HG03196 (cell line): ENCODE data around the gene BUD23.
"Not testable (repeated sequence)": the region's sequence is repeated elsewhere in the genome, so short reads cannot be mapped to it uniquely, and the experiment has no call there.

Experiments used
- ATAC-seq: cut with Tn5 transposase; IDR thresholded peaks from one replicate; pipeline ENCODE4 v1.9.1; 2021; ENCODE audit not compliant: unreplicated experiment

The BUD23 gene

GRCh38 chr7:73700581-73701134 is 17.3 kb downstream of the BUD23 start:
- no peak for ATAC-seq

GRCh38 chr7:73701357-73701995 is 18.1 kb downstream of the BUD23 start:
- no peak for ATAC-seq

DNA sequence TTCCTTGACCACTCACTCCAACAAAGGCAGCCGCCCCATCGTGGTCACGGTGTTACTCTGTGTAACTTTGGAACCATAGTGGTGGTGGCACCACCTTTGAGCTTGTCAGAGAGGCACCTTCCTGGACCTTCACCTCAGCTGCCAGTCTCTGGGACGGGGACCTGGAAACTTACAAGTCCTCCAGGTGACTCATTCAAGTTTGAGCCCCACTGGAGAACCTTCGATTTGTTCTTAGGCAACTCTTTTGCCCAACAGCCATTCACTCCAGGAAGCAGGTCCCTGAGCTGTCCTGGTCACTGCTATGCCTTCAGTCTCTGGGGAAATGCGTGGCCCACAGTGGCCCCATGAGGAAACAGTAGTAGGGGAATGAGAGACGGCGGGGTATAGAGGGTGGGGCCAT is 18.8 kb downstream of the BUD23 start:
- ATAC-seq, result no peak

DNA sequence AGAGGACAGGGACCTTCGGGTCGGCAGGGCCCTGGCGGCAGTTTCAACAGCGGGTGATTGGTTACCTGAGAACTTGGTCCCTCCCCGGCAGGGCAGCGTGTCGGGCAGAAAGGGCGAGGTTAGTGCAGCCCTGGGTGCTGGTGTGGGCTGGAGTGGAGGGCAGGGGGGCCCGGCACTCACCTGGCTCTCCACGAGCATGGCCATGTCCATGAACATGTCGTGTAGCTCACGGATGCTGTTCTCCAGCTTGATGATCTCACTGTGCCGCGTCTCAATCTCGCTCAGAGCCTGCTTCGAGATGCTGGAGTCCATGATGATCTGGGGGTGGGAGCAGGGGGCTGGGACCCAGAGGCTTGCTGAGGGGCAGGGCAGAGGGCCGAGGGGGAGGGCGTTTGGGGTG is 19.3 kb downstream of the BUD23 start:
- ATAC-seq, result no peak

GRCh38 chr7:73703225-73703624 is 19.8 kb downstream of the BUD23 start:
- no peak for ATAC-seq

DNA sequence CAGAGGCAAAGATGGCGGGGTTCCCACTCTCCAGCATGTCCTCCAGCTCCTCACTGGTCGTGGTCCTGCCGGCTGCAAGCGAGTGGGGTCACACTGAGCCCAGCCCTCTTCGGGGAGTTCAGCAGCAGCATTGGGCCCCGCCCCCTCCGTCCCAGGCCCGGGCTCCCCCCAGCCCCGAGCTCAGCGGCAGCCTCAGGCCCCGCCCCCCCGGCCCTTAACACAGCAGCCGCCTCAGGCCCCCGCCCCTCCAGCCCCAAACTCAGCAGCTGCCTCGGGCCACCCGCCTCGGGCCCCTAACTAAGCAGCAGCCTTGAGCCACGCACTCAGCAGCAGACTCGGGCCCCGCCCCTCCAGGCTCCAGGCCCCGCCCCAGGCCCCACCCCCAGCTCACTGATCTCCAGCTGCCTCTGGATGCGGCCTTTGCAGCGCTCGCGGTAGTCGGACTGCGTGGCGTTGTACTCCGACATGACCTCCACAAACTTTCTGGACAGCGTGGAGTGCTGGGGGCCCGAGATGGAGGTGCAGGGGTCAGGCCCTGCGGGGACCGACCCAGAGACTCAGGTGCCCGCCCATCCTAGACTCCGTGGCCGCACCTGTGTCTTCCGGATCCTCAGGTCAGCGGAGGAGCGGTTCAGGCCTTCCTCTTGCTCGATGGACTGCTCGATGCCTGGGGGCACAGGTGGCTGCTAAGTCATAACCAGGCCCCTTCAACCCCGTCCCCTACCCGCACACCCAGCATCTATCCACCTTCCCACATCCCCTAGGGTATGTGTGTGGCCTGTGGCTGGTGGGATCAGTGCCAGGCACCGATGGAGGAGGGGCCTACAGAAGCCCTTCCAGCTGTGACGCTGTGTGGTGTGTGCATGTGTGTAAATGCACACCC is 20.6 kb downstream of the BUD23 start:
- no peak for ATAC-seq

- no peak for ATAC-seq
Observed at GRCh38 chr7:73704640-73705550, 21.5 kb downstream of the BUD23 start.

DNA sequence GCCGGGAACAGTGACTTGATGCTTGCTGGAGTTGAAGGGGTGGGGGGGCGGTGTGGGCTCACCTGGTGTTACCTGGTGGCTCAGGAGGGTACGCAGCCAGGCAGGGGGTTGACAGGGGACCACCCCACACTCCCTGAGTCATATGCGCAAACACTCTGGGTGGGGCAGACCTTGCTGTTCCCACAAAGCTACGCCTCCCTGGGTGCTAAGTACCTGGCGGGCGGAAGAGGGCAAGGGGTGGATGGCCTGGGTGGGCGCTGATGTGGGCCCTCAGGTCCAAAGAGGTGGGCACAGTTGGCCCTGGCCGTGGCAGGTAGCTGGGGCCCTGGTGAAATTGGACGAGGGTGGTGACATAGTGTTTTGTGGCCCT is 22.1 kb downstream of the BUD23 start:
- no peak for ATAC-seq

DNA sequence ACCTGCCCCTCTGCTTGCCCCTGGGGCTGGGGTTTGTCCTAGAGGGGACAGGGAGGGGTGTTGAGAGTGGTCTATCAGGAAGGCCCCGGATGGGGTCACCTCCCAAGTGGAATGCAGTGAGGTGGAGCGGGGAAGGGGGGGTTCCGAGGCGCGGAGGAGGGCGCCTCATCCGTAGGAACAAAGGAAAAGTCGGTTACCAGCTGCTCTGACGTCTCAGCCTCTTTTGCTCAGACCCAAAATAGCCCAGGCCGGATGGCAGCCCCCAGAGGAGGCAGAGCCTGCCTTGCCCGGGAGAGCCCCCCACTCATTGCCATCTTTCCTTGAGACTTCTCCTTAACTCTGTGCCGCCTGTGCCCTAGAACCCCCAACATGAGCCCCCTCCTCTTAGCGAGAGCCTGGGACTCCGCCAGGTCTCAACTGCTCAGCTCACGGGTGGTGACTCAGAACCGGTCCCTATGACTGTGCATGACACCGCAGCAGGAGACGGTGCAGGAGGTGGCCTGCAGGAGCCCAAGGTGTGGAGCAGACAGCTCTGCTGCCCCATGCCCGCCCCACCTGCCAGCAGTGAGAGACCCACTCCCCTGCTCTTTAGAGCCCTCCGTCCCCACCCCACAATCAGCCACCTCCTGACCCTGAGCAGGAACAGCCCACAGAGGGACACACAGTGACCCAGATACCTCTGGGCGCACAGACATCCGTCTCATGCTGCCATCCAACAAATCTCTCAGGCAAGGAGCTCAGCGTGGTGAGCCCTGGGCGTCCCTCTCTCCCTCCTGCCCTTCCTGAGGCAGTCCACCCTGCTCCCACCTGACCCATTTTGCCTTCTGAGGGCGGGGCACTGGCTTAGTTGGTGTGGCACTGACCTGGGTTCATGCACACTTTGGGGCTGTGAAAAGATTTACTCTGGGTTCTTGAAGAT is 23.0 kb downstream of the BUD23 start:
- no peak for ATAC-seq

DNA sequence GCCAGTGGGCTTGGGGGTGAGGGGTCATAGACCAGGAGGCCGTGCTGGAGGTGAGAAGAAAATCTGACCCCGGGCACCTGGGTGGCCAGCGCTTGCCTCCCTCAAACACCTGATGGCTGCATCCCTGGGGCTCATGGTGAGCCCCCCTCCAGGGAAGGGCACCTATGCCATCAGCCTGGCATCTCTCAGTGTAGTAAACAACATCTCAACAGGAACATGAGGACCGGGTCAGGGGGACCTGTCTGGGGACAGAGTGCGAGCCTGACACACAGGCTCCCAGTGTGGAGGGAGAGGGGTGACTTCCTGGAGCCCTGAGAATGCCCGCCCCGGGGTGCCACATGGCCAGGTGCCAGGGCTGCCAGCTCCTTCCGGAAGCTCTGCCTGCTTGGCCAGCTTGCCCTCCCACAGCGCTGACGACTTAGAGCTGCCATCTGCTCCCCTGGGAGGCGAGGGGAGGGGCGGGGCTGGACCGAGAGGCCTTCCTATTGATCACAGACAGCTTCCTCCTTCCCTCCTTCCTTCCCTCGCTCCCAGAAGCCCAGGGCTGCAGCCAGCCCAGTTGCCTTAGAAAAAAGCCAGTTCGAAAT is 23.7 kb downstream of the BUD23 start:
- peak; percentile 51 for ATAC-seq

- ATAC-seq, result no peak
Observed at GRCh38 chr7:73708961-73709549, 25.7 kb downstream of the BUD23 start.

DNA sequence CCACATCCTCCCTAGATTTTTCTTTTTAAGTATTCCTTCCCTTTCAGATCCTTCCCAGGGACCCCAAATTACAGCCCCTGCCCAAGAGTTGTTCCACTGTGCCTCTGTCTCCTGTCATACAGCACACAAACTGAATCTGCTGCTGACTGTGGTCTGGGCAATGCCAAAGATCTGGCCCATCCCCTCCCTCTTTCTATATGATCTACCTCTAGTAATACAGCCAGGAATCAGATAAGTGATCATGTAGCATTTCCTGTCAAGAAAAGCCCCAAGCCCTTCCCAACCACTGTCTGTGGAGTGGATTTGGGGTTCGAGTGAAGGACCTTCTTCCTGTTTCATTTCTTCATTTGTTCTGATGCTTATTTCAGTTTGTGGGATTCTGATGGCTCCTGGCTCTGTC is 29.4 kb downstream of the BUD23 start:
- ATAC-seq, result no peak

DNA sequence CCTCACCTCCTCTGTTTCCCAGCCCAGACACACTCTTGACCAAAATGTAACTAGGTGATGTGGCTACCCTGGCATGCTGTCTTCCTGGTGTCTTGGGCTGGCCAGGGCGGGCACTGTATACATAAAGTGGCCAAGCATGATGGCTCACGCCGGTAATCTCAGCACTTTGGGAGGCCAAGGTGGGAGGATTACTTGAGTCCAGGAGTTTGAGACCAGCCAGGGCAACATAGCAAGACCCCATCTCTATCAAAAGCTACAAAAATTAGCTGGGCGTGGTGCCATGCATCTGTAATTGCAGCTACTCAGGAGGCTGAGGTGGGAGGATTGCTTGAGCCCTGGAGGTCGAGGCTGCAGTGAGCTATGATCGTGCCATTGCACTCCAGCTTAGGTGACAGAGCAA is 29.9 kb downstream of the BUD23 start:
- not testable (repeated sequence) for ATAC-seq

- ATAC-seq, result no peak
Observed at GRCh38 chr7:73715648-73716317, 32.4 kb downstream of the BUD23 start.

GRCh38 chr7:73716318-73716890 is 33.0 kb downstream of the BUD23 start:
- no peak for ATAC-seq

DNA sequence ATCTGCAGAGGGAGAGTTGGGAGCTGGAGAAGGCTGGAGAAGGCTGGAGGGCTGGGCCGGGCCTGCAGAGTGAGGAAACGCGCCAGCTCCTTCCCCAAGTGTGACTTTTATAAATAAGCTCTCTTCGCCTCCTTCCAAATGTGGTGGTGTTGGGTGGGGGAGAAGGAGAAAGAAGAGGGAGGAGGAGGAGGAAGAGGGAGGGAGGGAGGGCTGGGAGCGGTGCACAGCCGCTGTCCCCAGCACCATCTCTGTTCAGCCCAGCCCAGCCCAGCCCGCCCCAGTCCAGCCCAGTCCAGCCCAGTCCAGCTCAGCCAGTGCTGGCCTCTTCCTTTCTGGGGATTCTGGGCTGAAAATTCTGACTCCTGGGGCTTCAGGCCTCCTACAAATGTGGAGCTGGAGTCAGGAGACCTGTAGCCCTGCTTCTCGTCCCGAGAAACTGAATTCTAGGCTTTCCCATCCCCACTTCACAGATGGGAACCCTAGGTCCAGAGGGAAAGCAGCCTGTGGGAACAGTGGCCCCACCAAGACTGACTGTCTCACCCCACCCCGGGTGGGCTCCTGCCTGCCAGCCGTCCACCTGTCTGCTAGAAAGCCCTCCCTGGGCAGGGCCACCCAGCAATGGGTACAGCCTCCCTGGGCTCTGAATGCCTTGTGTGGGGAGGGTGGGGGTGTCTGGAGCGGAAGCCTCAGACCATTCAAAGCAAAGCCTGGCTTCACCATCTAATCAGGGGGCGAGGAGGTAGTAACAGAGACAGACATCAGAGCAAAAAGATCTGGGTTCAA is 33.8 kb downstream of the BUD23 start:
- ATAC-seq, result no peak

- ATAC-seq, result no peak
Observed at GRCh38 chr7:73717991-73718405, 34.6 kb downstream of the BUD23 start.

DNA sequence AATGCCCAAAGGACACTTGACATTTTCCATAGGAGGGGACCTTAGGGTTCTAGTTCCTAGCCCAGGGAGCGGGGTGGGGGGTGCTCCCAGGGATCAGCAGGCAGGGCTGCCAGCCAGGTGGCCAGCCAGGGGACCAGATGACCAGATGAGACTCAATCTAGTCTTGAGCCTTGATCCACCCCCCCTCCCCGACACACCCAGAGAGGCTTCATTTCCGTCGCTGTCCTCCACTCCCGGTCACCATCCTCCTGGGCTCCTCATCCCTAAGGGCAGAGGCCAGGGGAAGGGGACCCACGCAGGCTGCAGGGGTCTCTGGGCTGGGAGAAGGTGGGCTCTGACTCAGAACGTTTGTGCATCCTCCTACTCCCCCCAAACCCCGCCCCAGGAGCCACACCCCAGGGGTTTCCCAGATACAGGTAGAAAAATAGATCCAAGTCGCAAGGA is 35.1 kb downstream of the BUD23 start:
- ATAC-seq, result no peak
